Measurements from ENCODE around the gene ZNF787.
"Not testable (repeated sequence)": the region's sequence is repeated elsewhere in the genome, so short reads cannot be mapped to it uniquely, and the experiment has no call there.

The ZNF787 gene

DNA sequence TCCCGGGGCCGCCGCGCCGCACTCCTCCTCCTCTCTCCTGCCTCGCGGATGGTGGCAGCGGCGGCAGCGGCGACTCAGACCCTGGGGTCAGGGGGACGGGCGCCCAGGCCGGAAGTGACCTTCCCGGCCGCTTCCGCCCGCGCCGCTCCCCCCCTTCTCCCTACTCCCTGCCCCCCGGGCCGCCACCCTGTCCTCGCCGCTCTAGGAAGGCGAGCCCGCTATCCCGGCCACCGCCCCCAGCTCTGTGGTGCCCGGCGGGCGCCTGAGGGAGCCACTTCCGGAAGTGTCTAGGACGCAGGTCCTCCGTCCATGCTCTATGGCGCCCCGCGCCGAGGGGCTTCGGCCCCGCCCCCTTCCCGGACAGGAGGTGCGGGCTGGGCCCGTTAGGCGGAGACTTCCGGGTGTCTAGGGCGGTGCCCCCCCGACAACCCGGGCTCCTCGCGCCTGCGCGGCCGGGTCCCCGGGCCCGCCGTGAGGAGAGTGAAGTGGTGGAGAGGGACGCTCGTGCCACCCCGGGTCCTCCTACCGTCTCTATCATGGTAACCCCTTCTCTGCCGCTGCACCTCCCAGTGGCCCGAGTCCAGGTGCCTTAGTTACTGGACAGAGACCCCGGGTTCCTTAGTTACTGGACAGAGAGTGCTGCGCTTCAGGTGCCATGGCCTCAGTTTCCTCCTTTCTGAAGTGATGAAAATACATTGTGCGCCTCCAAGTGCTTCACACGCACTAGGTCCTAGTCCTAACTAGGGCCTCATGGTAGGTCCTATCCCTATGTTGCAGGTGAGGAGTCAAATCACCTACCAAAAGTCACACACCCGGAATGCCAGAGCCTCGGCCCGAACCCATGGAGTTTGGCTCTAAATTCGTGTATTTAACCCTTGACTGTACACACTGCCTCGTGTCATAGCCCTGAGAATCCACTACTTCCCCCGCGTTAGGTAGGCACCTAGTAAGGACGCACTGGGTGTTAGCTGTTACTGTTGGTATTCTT lies at the start of gene ZNF787:
TSS of gene ZNF787 (minus strand) at position 116 of the 988 bp plus-strand sequence. CDS start 18,078 bp downstream, outside the sequence.
- peak; percentile 96 for DNase-seq

DNA sequence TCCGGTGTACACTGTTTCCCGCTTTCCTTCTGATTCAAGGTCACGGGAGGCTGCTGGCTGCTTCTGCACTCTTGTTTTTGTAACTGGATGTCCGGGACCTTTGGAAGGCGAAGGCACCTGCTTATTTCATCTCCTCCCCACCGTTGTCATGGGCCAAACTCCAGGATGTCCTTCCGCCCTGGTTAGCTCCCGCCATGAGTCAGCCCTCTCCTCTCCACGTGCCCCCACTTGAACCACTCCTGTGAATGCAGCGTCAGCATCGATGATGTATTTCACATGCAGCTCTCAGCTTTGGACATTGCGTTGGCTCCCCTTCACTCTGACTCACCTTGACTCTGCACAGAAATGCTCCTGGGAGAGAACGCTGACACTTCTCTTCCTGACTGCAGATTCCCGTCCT lies 49.2 kb upstream of the ZNF787 start:
- DNase-seq, result no peak

DNA sequence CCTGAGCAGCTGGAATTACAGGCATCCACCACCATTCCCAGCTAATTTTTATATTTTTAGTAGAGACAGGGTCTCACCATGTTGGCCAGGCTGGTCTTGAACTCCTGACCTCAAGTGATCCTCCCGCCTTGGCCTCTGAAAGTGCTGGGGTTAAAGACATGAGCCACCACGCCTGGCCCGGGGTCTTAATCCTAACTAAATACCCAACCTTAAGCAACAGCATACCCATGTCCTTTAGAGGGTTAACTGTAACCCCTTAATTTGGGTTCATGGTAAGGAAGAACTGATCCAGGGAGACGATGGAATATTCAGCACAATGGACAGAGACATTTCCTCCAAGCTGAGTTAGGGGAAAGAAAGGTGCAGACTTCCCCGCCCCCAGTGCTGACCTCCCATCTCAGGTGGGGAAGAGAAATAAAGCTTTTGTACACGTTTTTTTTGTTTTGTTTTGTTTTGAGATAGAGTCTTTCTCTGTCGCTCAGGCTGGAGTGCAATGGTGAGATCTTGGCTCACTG lies 46.0 kb upstream of the ZNF787 start:
- no peak for DNase-seq

DNA sequence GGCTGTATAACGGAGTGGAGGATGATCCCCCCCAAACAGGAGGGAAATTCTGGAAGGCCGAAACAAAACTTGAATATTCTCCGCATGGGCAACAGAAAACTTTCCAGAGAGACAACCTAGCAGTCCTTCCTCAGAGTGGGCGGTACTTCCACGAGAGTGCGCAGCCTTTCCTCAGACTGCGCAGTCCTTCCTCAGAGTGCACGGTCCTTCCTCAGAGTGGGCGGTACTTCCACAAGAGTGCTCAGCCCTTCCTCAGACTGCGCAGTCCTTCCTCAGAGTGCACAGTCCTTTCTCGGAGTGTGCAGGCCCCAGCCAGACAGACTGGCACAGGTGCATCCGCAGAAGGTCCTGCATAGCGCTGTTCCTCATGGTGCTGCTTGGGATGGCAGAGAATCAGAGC lies 42.0 kb upstream of the ZNF787 start:
- DNase-seq, result no peak

DNA sequence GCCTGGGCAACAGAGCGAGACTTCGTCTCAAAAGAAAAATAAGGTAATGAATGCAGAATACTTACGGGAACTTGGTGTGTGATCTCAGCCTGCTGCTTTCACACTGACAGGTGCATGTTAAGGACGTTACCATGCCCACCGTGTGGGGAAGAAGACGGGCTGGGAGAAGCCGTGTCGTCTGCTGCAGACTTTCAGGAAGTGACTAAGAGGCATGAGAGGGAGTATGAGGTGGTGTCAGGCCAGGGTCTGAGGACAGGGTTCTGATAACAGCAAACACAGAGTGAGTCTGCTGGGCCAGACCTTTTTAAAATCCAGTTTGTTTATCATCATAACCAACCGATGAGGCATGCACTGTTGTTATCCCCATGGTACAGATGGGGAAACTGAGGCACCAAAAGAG lies 41.2 kb upstream of the ZNF787 start:
- no peak for DNase-seq

DNA sequence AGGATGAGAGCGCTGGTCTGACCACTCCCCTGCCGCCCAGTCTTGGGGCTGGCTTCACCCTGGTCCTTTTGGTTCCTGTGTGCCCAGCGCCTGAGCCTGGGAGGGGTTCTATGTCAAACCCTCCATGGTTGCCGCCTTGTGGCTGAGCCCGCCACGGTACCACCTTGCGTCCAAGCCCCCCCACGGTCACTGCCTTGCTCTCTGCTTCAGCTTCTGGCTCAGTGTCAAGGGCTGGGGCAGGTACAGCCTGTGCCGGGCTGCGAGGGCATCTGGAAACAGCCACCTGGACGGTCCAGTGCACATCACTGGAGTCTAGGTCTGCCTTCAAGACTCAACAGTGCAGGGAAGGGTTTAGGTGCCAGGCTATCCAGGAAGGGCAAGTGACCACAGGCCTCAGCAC lies 40.4 kb upstream of the ZNF787 start:
- no peak for DNase-seq

DNA sequence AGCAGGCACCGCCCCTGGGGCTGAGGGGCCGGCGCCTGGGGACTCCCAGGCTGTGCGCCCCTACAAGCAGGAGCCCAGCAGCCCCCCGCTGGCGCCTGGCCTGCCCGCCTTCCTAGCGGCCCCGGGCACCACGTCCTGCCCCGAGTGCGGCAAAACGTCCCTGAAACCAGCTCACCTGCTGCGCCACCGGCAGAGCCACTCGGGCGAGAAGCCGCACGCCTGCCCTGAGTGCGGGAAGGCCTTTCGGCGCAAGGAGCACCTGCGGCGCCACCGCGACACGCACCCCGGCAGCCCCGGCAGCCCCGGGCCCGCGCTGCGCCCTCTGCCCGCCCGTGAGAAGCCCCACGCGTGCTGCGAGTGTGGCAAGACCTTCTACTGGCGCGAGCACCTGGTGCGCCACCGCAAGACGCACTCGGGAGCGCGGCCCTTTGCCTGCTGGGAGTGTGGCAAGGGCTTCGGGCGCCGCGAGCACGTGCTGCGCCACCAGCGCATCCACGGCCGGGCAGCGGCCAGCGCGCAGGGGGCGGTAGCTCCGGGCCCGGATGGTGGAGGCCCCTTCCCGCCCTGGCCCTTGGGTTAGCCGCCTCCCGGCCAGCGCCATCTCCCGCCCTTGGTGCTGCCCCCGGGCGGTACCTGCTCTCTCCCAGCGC lies 38.7 kb upstream of the ZNF787 start:
- DNase-seq, result no peak

DNA sequence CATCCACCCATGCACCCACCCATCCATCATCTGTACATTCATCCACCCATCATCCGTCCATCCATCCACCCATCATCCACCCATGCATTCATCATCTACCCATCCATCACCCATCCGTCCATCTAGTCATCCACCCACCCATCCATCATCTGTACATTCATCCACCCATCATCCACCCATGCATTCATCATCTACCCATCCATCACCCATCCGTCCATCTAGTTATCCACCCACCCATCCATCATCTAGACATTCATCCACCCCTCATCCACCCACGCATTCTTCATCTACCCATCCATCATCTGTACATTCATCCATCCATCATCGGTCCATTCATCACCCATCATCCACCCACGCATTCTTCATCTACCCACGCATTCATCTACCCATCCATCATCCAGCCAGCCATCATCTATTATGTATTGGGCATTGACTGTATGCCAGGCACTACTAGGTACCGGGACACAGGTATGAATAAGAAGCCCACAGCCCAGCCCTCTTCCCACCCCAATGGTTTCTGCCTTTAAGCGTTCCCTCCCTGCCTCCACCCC lies 38.0 kb upstream of the ZNF787 start:
- DNase-seq, result no peak

DNA sequence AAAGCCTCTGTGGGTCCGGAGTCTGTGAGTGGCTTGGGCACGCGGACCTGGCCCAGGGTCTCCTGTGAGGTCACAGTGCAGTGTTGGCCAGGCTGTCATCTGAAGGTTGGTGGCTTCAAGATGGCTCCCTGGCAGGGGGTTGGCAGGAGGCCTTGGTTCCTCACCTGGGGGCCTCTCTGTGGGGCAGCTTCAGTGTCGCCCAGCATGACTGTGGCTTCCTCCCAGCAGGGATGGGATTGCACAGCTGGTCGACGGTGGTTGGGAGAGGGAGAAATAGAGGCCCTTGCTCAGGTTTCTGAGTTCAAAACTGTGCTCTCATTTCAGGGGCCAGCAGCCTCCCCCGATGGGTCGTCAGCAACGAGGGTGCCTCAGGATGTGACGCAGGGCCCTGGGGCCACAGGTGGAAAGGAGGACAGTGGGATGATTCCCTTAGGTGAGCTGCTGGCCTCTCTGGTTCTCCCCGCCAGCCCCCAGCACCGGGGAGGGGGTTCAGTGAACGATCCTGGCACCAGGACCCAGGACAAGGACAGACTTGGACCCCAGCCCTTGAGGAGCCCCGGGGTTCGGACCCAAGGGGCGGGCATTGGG lies 37.2 kb upstream of the ZNF787 start:
- DNase-seq, result no peak

DNA sequence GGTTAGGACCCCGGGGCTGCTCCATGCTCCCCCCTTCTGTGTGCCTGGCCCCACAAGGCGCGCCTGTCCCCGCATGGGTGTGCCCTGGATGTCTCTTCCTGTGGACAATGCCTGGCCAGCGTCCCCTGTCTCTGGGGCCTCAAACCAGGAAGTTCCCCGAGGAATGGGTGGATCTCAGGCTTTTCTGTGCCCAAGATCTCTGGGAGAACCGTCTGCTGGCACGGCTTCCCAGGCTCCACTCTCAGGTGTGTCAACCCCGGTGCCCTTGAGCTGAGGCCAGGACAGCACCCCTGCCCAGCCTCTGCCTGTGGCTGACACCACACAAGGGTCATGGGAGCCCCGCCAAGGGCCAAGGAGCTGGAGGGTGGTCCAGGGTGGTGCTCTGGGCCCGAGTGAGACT lies 35.7 kb upstream of the ZNF787 start:
- no peak for DNase-seq

DNA sequence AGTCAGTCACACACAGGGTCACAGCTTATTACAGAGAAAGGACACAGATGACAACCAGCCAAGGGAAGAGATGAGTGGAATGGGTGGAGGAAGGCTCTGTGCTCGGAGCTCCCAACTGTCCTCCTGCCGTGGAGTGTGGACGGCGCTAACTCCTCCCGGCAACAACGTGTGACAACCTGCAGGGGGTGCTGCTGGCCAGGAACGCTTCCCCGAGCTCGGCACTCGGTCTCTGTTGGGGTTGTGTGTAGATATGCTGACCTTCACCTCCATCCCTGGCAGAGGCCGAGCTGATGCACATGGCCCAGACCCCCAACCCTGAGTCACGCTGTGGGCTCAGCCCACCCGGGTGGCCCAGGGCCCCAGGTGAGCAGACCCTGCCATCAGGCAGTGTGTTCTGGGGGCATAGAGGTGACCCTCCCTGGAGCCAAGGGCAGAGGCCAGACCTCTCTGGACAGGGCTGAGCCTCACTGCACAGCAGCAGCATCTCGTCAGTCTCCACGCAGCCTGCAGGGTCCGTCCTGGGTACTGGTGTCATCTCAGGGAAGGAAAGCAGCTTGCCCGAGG lies 34.1 kb upstream of the ZNF787 start:
- DNase-seq, result no peak

DNA sequence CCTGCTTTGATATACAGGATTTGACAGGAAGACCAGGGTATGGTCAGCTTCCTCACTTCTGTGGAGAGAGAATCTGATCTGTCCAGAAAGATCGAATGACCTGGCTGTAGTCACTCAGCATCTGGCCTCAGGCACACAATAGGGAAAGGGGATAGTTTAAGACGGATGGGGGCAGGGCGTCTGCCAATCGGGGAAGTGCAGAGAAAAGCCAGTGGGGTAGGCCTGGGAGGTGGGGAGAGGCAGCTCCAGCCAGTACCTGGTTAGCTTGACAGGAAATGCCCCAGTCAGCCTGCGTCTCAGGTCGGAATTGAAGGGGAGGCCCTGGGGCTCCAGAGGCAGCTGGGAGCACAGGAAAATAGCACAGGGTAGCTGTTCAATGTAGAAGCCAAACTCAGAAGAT lies 32.4 kb upstream of the ZNF787 start:
- DNase-seq, result no peak

DNA sequence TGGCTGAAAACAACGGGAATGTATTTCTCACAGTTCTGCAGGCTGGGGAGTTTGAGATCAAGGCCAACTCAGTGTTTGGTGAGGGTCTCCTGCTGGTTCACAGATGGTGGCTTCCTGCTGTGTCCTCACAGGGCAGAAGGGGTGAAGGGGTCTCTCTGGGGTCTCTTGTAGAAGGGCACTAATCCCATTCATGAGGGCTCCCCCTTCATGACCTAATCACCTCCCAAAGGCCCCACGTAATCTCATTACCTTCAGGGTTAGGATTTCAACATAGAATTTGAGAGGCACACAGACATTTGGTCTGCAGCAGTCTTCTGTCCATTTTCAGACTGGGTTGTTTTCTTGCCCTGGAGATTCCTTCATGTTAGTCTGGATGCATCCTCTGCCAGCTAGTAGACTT lies 31.5 kb upstream of the ZNF787 start:
- no peak for DNase-seq

DNA sequence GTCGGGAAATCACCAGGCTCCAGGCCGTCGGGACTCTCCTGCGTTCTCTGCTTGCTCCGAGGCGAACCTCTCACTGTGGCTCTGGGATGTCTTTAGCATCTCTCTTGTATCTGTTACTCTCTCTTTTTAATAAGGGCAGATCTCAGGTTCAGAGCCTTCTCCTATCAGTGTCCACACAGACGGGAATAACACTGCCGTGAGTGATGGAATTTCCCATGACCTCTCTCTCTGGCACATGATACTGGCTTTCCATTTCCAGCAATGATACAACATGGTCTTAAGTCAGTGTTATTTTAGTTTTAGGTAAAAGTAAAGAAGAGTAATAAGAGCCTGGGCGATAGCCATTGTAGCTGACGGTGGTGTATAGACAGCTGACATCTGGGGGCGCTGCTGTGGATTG lies 29.3 kb upstream of the ZNF787 start:
- no peak for DNase-seq

DNA sequence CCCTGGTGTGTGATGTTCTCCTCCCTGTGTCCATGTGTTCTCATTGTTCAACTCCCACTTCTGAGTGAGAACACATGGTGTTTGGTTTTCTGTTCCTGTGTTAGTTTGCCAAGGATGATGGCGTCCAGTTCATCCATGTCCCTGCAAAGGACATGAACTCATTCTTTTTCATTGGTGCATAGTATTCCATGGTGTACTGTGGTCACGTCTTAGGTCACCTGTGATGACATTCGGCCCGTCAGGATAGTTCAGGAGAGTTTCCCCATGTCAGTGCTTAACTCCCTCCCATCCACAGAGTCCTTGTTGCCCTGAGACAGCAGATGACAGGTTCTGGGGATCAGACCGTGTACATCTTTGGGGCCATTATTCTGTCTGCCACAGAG lies 28.6 kb upstream of the ZNF787 start:
- no peak for DNase-seq

DNA sequence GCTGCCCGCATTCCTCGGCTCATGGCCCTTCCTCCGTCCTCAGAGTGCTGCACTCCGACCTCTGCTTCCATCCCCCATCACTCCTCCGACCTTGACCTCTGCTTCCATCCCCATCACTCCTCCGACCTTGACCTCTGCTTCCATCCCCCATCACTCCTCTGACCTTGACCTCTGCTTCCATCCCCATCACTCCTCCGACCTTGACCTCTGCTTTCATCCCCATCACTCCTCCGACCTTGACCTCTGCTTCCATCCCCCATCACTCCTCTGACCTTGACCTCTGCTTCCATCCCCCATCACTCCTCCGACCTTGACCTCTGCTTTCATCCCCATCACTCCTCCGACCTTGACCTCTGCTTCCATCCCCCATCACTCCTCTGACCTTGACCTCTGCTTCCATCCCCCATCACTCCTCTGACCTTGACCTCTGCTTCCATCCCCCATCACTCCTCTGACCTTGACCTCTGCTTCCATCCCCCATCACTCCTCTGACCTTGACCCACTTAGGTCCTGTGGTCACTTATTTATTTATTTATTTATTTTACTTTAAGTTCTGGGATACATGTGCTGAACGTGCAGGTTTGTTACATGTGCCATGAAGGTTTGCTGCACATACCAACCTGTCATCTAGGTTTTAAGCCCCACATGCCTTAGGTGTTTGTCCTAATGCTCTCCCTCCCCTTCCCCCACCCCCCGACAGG lies 28.0 kb upstream of the ZNF787 start:
- not testable (repeated sequence) for DNase-seq

DNA sequence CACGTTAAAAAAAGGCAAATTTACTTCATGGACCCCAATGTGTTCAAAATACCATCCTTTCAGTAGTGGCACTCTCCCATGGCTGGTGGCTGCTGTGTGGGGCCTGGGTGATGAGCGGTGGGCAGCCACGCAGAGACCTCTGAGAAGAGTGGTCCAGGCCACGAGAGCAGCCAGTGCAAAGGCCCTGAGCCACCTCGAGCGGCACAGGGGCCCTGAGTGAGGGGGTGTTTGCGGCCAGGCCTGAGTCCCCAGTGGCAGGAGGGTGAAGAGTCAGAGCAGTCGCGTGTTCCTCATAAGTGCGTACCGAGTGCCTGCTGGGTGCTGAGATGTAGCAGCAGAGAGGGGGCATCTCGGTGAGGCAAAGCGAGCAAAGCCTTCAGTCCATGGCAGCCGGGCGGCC lies 27.0 kb upstream of the ZNF787 start:
- no peak for DNase-seq

DNA sequence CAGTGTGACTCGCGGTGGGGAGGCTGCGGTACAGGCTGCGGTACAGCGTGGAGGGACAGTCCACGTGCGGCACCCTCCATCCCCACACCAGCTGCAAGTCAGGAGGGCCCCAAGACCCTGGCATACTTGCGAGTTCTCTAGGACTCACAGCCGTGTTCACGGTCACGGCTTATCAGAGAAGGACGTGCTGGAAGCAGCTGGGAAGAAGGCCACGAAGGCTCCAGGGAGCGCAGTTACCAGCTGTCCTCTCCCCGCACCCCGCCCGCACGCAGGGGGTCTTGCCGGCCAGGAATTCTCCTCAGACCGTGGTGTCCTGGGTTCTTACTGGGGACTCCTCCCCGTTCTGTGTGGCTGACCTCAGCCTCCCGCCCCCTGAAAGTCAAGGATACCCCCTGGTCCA lies 26.2 kb upstream of the ZNF787 start:
- DNase-seq, result no peak

DNA sequence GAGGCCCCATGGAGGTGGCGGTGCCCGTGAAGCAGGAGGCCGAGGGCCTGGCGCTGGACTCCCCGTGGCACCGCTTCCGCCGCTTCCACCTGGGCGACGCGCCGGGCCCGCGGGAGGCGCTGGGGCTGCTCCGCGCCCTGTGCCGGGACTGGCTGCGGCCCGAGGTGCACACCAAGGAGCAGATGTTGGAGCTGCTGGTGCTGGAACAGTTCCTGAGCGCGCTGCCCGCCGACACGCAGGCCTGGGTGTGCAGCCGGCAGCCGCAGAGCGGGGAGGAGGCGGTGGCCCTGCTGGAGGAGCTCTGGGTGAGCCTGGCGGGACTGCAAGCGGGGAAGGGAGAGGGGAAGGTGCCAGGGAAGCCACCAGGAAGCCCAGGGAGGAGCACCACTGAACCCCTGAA lies 25.8 kb upstream of the ZNF787 start:
- no peak for DNase-seq

DNA sequence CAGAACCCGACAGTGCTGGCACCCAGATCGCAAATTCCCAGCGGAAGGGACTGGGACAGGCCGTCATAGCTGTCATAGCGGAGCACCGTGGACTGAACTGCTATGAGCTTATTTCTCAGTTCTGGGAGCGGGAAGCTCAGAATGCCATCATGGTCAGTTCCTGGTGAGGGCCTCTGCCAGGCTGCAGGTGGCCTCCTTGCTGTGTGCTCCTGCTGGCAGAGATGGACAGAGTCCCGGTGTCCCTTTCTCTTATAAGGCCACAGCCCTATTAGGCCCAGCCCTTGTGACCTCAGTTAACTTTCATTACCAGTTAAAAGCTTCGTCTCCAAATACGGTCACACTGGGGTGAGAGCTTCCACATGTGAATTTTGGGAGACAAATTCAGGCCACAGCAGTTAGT lies 24.6 kb upstream of the ZNF787 start:
- no peak for DNase-seq

DNA sequence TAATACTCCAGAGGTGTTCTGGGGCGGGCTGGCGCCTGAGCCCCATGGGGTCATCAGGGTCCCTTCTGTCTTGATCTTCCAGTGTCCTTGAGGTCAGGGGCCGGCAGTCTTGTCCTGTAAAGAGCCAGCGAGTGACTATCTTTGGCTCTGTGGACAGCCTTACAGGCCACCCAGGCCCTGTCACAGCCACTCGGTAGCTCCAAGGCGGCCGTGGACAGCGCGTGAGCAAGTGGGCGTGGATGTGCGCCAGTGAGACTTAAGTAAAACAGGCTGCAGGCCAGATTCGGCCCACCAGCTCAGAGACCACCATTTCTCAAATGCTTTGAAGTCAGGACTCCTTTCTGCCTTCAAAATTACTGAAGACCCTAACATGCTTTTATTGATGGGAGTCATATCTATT lies 23.7 kb upstream of the ZNF787 start:
- no peak for DNase-seq

DNA sequence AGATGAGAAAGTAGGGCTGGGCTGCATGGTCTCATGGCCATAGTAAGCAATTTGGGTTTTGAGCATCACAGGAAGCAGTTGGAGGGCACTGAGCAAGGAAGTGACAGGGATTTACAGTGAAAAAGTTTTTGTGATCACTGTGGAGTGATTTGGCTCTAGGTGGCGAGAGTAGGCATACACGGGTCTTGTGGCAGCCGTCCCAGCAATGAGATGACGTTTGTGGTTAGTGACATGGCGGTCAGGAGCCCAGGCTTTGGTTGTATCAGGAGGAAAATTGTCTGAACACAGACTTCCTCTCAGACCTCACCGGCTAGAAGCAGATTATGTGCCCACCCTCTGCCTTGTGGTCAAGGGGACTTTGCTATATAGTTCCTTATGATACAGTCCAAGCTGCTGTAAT lies 23.3 kb upstream of the ZNF787 start:
- DNase-seq, result no peak
